Fibroblast of lung (primary cell): ENCODE data around the gene TUT7. TPM values are rescaled to one million over a fixed set of nuclear protein-coding genes. Genes with fewer than 3 reads are reported as not detected.
"Not testable (repeated sequence)": the region's sequence is repeated elsewhere in the genome, so short reads cannot be mapped to it uniquely, and the experiment has no call there.

Experiments used
- DNase-seq, 2 donors: peaks; one replicate each; pipeline versions ENCODE4 v3.0.0 to v3.0.0-alpha.2; 2010; ENCODE audit warnings: low read depth in 2 of 2
- H2AFZ ChIP-seq: 2 replicates; pipeline ENCODE4 v1.5.1; 2012; ENCODE audit warnings: low read length, control low read depth, inconsistent platforms
- H3K27ac ChIP-seq: 2 replicates; pipeline ENCODE4 v1.5.1; 2011; ENCODE audit warnings: low read length, control low read depth; ENCODE audit not compliant: insufficient read depth
- H3K27me3 ChIP-seq: 2 replicates; pipeline ENCODE4 v1.5.1; 2011; ENCODE audit warnings: mild to moderate bottlenecking, low read length; ENCODE audit not compliant: control insufficient read depth, insufficient read depth
- H3K36me3 ChIP-seq: 2 replicates; pipeline ENCODE4 v1.5.1; 2011; ENCODE audit warnings: low read length; ENCODE audit not compliant: control insufficient read depth, insufficient read depth
- H3K4me1 ChIP-seq: 2 replicates; pipeline ENCODE4 v1.5.1; 2011; ENCODE audit warnings: low read length; ENCODE audit not compliant: control insufficient read depth, insufficient read depth; ENCODE audit errors: extremely low read depth
- H3K4me2 ChIP-seq: 2 replicates; pipeline ENCODE4 v1.5.1; 2011; ENCODE audit warnings: low read length, control low read depth; ENCODE audit not compliant: insufficient read depth; ENCODE audit errors: extremely low read depth
- H3K4me3 ChIP-seq, 4 experiments: fragments of 200-600 bp in 1 of 4; sonication (generic) in 1 of 4; replicated peaks in 1 of 4; 2 replicates each; pipeline ENCODE4 v1.5.1; 2011 to 2016; ENCODE audit warnings: low read length in 4 of 4, low read depth in 3 of 4, mild to moderate bottlenecking in 3 of 4, control low read depth in 2 of 4, inconsistent platforms in 1 of 4, mixed read lengths in 1 of 4; ENCODE audit not compliant: insufficient read depth in 1 of 4; ENCODE audit errors: control extremely low read depth in 1 of 4
- H3K79me2 ChIP-seq: 2 replicates; pipeline ENCODE4 v1.5.1; 2012; ENCODE audit warnings: mild to moderate bottlenecking, low read length, inconsistent platforms; ENCODE audit not compliant: control insufficient read depth, insufficient read depth
- H3K9ac ChIP-seq: 2 replicates; pipeline ENCODE4 v1.5.1; 2011; ENCODE audit warnings: mild to moderate bottlenecking, low read length, control low read depth; ENCODE audit not compliant: insufficient read depth
- H3K9me3 ChIP-seq: 2 replicates; pipeline ENCODE4 v1.5.1; 2012; ENCODE audit warnings: low read depth, low read length; ENCODE audit not compliant: control insufficient read depth, insufficient read depth
- H4K20me1 ChIP-seq: 2 replicates; pipeline ENCODE4 v1.5.1; 2011; ENCODE audit warnings: low read length; ENCODE audit not compliant: control insufficient read depth, insufficient read depth; ENCODE audit errors: extremely low read depth
- CTCF ChIP-seq, 2 donors: IDR thresholded peaks in 1 of 2; conservative IDR thresholded peaks in 1 of 2; 1 replicate in 1 of 2; 2 replicates in 1 of 2; pipeline ENCODE4 v1.5.1; 2011 to 2012; ENCODE audit warnings: low read length in 2 of 2, control low read depth in 1 of 2, inconsistent platforms in 1 of 2, low read depth in 1 of 2, mild to moderate bottlenecking in 1 of 2
- EZH2 ChIP-seq: IDR thresholded peaks from 2 replicates; pipeline ENCODE4 v1.5.1; 2012; ENCODE audit warnings: low read length, control low read depth, mild to moderate bottlenecking; ENCODE audit errors: missing control alignments
- polyA plus RNA-seq, 2 donors: library from polyadenylated mRNA; depleted of rRNA in 1 of 2; stranded (reverse) in 1 of 2; unstranded in 1 of 2; fragments of >200 nt; gene quantifications; 2 replicates each; pipeline ENCODE4 v1.2.1, GENCODE V29; 2011 to 2012; ENCODE audit warnings: missing spikeins in 1 of 2
- total RNA-seq: library from RNA; depleted of rRNA; stranded (reverse); fragments of >200 nt; gene quantifications from 2 replicates; pipeline ENCODE4 v1.2.1, GENCODE V29; 2014

TUT7 gene
- total and polyA plus RNA-seq, 2 donors (not counting 1 experiment from before 2014, with no cell fraction given) = 31.8 to 36.3 TPM

GRCh38 chr9:86321373-86321772, 32.8 kb downstream of the TUT7 start:
- H3K79me2 ChIP-seq = no peaks in the 10 kb centered on the region
- no peak overlapping the region for H2AFZ ChIP-seq
- H3K27me3 ChIP-seq = no peaks in the 10 kb centered on the region
- H3K9ac ChIP-seq = no peak overlapping the region
- H3K36me3 ChIP-seq = peaks cover 8% of the 10 kb centered on the region
- DNase-seq = peak; percentile 85 to 90
- TF ChIP-seq EZH2 = no peak
- no peak for TF ChIP-seq CTCF (conservative IDR thresholded peaks at IDR 0.05 in 1 of 2, IDR thresholded peaks at IDR 0.05 in 1 of 2; ENCODE audit: low read depth in 1 of 2, low read length in 2 of 2)
- peak overlapping the region; percentile 34 for H3K27ac ChIP-seq
- H3K4me2 ChIP-seq = peak overlapping the region; percentile 36
- H3K9me3 ChIP-seq = no peaks in the 10 kb centered on the region
- H3K4me3 ChIP-seq = no peak overlapping the region
- H3K4me1 ChIP-seq = peaks cover 22% of the 10 kb centered on the region
- no peaks in the 10 kb centered on the region for H4K20me1 ChIP-seq

- no peaks in the 10 kb centered on the region for H3K27me3 ChIP-seq
- H3K4me3 ChIP-seq = no peak overlapping the region
- no peak for TF ChIP-seq CTCF (conservative IDR thresholded peaks at IDR 0.05 in 1 of 2, IDR thresholded peaks at IDR 0.05 in 1 of 2; ENCODE audit: low read depth in 1 of 2, low read length in 2 of 2)
- TF ChIP-seq EZH2 = no peak
- no peaks in the 10 kb centered on the region for H3K79me2 ChIP-seq
- DNase-seq = no peak
- H3K9me3 ChIP-seq = no peaks in the 10 kb centered on the region
- no peak overlapping the region for H3K27ac ChIP-seq
- H3K36me3 ChIP-seq = peaks cover 7% of the 10 kb centered on the region
- no peak overlapping the region for H2AFZ ChIP-seq
- H4K20me1 ChIP-seq = no peaks in the 10 kb centered on the region
- no peak overlapping the region for H3K4me2 ChIP-seq
- no peak overlapping the region for H3K9ac ChIP-seq
- peaks cover 13% of the 10 kb centered on the region for H3K4me1 ChIP-seq
Observed at GRCh38 chr9:86318187-86318586, 36.0 kb downstream of the TUT7 start.

- peaks cover 5% of the 10 kb centered on the region for H3K36me3 ChIP-seq
- no peak overlapping the region for H3K9ac ChIP-seq
- DNase-seq = peak in 1 of 2 donors; percentile 22
- no peaks in the 10 kb centered on the region for H4K20me1 ChIP-seq
- no peak overlapping the region for H3K4me2 ChIP-seq
- H2AFZ ChIP-seq = no peak overlapping the region
- H3K27me3 ChIP-seq = no peaks in the 10 kb centered on the region
- TF ChIP-seq EZH2 = no peak
- TF ChIP-seq CTCF (conservative IDR thresholded peaks at IDR 0.05 in 1 of 2, IDR thresholded peaks at IDR 0.05 in 1 of 2; ENCODE audit: low read depth in 1 of 2, low read length in 2 of 2) = no peak
- no peak overlapping the region for H3K4me3 ChIP-seq
- no peak overlapping the region for H3K27ac ChIP-seq
- no peaks in the 10 kb centered on the region for H3K79me2 ChIP-seq
- H3K4me1 ChIP-seq = no peaks in the 10 kb centered on the region
- H3K9me3 ChIP-seq = no peaks in the 10 kb centered on the region
Observed at GRCh38 chr9:86315078-86315477, 39.1 kb downstream of the TUT7 start.

DNA sequence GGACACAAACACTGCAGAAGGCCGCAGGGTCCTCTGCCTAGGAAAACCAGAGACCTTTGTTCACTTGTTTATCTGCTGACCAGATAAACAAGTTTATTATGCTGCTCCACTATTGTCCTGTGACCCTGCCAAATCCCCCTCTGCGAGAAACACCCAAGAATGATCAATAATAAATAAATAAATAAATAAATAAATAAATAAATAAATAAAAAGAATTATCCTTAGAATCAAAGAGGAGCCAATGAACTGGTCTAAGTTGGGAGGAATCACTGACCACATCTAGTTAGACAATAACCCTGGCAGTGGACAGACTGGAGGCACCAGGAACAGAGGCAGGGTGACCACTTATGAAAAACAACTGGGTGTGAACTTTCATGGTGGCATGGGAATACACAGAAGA, 41.3 kb downstream of the TUT7 start:
- not testable (repeated sequence) for H3K4me3 ChIP-seq, H3K4me2 ChIP-seq, H4K20me1 ChIP-seq, H3K27me3 ChIP-seq, DNase-seq, H2AFZ ChIP-seq, H3K9me3 ChIP-seq, H3K79me2 ChIP-seq, H3K4me1 ChIP-seq, H3K9ac ChIP-seq, H3K27ac ChIP-seq, H3K36me3 ChIP-seq
